ENCODE results near the gene AQP1.

Gene AQP1

GRCh38 chr7:30930621-30931020 is 19.0 kb downstream of the AQP1 start:
- H3K9me3 Mint-ChIP-seq, result no peaks in the 10 kb centered on the region
- H3K36me3 Mint-ChIP-seq (ENCODE audit: insufficient read depth), result no peaks in the 10 kb centered on the region
- H3K4me3 Mint-ChIP-seq, result no peak overlapping the region
- DNase-seq (ENCODE audit: low spot score in 2 of 2), result no peak
- no peak for ATAC-seq (replicated peaks; ENCODE audit: extremely low read depth, poor library complexity, severe bottlenecking)
- no peaks in the 10 kb centered on the region for H3K4me1 Mint-ChIP-seq
- no peak overlapping the region for H3K27ac Mint-ChIP-seq (ENCODE audit: low read depth)
- H3K27me3 Mint-ChIP-seq, result peaks cover 33% of the 10 kb centered on the region

DNA sequence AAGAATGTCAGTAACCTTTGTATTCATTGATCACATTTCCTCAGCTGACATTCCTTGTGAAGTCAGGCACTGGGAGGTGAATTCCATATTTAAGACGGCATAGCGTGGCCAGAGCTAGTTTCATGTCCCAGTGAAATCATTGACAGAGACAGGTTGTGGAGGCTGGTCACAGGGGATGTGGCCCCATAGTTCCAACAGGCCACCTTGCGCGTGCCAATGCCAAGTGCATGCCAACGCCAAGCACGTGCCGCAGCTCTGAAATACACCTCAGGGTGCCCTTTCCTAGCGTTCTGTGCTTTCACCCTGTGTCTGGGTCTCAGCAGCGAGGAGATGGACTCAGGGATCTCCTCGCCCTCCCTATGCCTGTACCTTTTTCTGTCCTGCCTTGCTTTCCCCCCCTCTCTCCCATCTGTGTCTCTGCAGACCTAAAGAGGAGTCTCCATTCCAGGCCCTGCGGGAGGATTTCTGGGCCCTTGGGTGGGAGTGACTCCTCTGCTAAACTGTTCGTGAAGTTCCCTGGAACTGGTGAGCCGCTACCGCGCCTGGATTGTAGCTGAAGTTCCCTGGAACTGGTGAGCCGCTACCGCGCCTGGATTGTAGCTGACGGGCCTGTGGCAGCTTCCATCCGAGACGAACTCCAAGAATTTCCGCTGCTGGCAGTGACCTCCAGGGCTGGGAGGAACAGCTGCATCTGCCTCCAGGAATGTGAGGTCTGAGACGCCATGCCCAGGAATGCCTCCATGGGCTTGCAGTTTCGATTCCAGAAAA is 19.7 kb downstream of the AQP1 start:
- peaks cover 35% of the 10 kb centered on the region for H3K27me3 Mint-ChIP-seq
- H3K27ac Mint-ChIP-seq (ENCODE audit: low read depth), result no peak overlapping the region
- ATAC-seq (replicated peaks; ENCODE audit: extremely low read depth, poor library complexity, severe bottlenecking), result no peak
- no peak overlapping the region for H3K4me3 Mint-ChIP-seq
- H3K9me3 Mint-ChIP-seq, result no peaks in the 10 kb centered on the region
- DNase-seq (ENCODE audit: low spot score in 2 of 2), result no peak
- no peaks in the 10 kb centered on the region for H3K36me3 Mint-ChIP-seq (ENCODE audit: insufficient read depth)
- no peaks in the 10 kb centered on the region for H3K4me1 Mint-ChIP-seq

- DNase-seq (ENCODE audit: low spot score in 2 of 2), result no peak
- Mint-ChIP-seq H3K4me1 (no peaks in the 10 kb centered on the region), H3K4me3 (no peak overlapping the region), H3K36me3 (ENCODE audit: insufficient read depth) (no peaks in the 10 kb centered on the region), H3K27ac (ENCODE audit: low read depth) (no peak overlapping the region), H3K27me3 (peaks cover 42% of the 10 kb centered on the region), H3K9me3 (no peaks in the 10 kb centered on the region)
- no peak for ATAC-seq (replicated peaks; ENCODE audit: extremely low read depth, poor library complexity, severe bottlenecking)
Measured at GRCh38 chr7:30931929-30932540, 20.4 kb downstream of the AQP1 start.

GRCh38 chr7:30932562-30932961 is 20.9 kb downstream of the AQP1 start:
- no peak for ATAC-seq (replicated peaks; ENCODE audit: extremely low read depth, poor library complexity, severe bottlenecking)
- no peaks in the 10 kb centered on the region for H3K9me3 Mint-ChIP-seq

DNA sequence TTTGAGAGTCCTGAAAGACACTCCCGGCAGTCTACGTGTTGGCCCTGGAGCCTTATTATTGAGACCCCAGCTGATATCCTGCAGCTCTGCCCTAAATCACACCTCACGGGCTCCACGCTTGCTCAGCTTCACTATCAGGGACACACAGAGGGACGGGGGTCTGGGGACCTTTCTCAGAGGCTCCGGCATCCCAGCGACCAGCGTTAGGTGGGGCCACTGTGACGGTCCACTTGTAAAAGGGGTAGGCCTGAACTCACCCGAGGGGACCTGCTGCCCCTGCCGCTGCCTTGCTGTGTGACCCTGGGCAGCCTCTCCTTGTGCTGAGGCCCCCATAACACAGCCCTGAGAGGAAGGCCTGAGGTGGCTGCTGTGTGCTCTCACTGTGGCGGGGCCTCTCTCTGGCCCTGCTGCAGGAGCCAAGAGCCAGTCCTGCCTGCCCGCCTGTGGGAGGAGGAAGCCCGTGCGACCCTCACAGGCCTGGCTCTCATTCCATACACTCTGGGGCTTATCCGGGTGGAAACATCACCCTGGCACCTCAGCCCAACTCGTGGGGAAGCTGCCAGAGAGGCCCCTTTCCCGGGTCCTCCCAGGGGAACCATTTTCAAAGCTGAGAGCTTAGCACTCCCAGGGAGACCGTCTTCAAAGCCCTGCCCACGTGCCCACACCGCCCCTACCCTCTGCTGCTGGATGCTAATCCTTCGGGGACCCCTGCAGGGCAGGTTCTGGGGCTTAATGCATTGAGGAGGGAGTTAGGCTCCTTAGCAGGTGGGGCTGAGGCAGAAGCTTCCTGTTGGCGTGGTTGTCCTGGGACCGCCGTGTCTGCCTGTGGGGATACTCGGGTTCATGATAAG is 21.7 kb downstream of the AQP1 start:
- no peaks in the 10 kb centered on the region for H3K36me3 Mint-ChIP-seq (ENCODE audit: insufficient read depth)
- H3K4me1 Mint-ChIP-seq, result no peaks in the 10 kb centered on the region
- no peaks in the 10 kb centered on the region for H3K9me3 Mint-ChIP-seq
- DNase-seq (ENCODE audit: low spot score in 2 of 2), result no peak
- H3K4me3 Mint-ChIP-seq, result no peak overlapping the region
- no peak overlapping the region for H3K27ac Mint-ChIP-seq (ENCODE audit: low read depth)
- ATAC-seq (replicated peaks; ENCODE audit: extremely low read depth, poor library complexity, severe bottlenecking), result no peak
- peaks cover 55% of the 10 kb centered on the region for H3K27me3 Mint-ChIP-seq

More at GRCh38 chr7:30932562-30932961, 20.9 kb downstream of the AQP1 start:
- Mint-ChIP-seq H3K36me3 (ENCODE audit: insufficient read depth) (no peaks in the 10 kb centered on the region), H3K27me3 (peaks cover 47% of the 10 kb centered on the region), H3K4me1 (no peaks in the 10 kb centered on the region), H3K4me3 (no peak overlapping the region), H3K27ac (ENCODE audit: low read depth) (no peak overlapping the region)
- no peak for DNase-seq (ENCODE audit: low spot score in 2 of 2)

- Mint-ChIP-seq H3K9me3 (no peaks in the 10 kb centered on the region), H3K27ac (ENCODE audit: low read depth) (no peak overlapping the region), H3K27me3 (peaks cover 54% of the 10 kb centered on the region), H3K4me1 (no peaks in the 10 kb centered on the region), H3K36me3 (ENCODE audit: insufficient read depth) (no peaks in the 10 kb centered on the region), H3K4me3 (no peak overlapping the region)
- no peak for ATAC-seq (replicated peaks; ENCODE audit: extremely low read depth, poor library complexity, severe bottlenecking)
- DNase-seq (ENCODE audit: low spot score in 2 of 2), result no peak
Measured at GRCh38 chr7:30934225-30934624, 22.6 kb downstream of the AQP1 start.

GRCh38 chr7:30934732-30935568 is 23.3 kb downstream of the AQP1 start:
- no peaks in the 10 kb centered on the region for H3K9me3 Mint-ChIP-seq
- no peak overlapping the region for H3K27ac Mint-ChIP-seq (ENCODE audit: low read depth)
- H3K4me1 Mint-ChIP-seq, result no peaks in the 10 kb centered on the region
- DNase-seq (ENCODE audit: low spot score in 2 of 2) (no peak), ATAC-seq (replicated peaks; ENCODE audit: extremely low read depth, poor library complexity, severe bottlenecking) (no peak)
- H3K27me3 Mint-ChIP-seq, result peaks cover 54% of the 10 kb centered on the region
- H3K36me3 Mint-ChIP-seq (ENCODE audit: insufficient read depth), result no peaks in the 10 kb centered on the region
- no peak overlapping the region for H3K4me3 Mint-ChIP-seq

GRCh38 chr7:30935569-30935877 is 23.9 kb downstream of the AQP1 start:
- Mint-ChIP-seq H3K4me1 (no peaks in the 10 kb centered on the region), H3K9me3 (no peaks in the 10 kb centered on the region), H3K27me3 (peaks cover 56% of the 10 kb centered on the region), H3K27ac (ENCODE audit: low read depth) (no peak overlapping the region), H3K4me3 (no peak overlapping the region), H3K36me3 (ENCODE audit: insufficient read depth) (no peaks in the 10 kb centered on the region)
- DNase-seq (ENCODE audit: low spot score in 2 of 2) (no peak), ATAC-seq (replicated peaks; ENCODE audit: extremely low read depth, poor library complexity, severe bottlenecking) (no peak)

DNA sequence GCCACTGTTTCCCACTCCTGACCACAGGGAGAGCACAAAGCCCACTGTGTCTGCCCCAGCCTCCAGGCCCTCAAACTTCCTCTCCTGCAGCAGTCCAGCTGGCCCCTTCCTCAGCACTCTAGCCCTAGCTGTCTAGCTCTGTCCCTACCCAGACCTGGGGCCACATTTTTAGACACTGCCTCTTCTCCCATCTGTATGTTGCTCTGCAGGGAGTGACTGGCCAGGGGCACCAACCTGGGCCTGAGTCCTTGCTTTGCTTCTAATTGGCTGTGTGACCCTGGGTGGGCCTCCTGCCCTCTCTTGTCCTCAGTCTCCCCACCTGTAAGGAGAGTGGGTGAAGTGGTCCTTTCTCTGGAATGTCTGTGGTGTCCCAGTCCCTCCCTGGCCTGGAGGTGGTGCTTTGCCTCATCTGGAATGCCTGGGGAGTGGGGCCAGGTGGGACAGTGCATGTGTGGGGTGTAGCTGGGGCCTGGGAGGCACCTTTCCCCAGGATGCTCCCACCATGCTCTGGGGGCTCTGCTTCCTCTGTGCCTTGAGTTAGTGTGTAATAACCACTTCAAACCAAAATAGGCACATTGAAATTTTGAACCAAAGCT is 25.1 kb downstream of the AQP1 start:
- H3K27me3 Mint-ChIP-seq, result peaks cover 68% of the 10 kb centered on the region
- DNase-seq (ENCODE audit: low spot score in 2 of 2), result no peak

DNA sequence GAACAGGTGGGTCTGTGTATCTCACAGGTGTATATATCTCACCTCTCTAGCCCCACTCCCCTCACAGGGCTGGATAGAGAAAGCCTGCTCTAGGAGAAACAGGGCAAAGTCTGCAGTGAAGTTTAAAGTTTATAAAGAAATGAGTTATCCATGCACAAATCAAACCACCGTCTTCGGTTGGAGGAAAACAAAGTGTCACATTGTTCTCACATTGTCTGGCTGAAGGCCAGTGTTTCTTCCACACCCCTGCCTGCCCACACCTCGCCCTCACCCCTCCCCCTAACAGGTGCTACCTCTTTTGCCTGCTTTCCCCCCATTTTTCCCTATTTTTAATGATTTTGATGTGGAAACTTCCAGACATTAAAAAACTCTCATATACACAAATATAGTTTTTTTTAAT is 25.8 kb downstream of the AQP1 start:
- no peak for DNase-seq (ENCODE audit: low spot score in 2 of 2)
- Mint-ChIP-seq H3K4me3 (no peak overlapping the region), H3K27ac (ENCODE audit: low read depth) (no peak overlapping the region), H3K36me3 (ENCODE audit: insufficient read depth) (no peaks in the 10 kb centered on the region), H3K4me1 (no peaks in the 10 kb centered on the region), H3K27me3 (peaks cover 75% of the 10 kb centered on the region), H3K9me3 (no peaks in the 10 kb centered on the region)
- ATAC-seq (replicated peaks; ENCODE audit: extremely low read depth, poor library complexity, severe bottlenecking), result no peak

More for the DNA sequence above, 25.1 kb downstream of the AQP1 start:
- H3K9me3 Mint-ChIP-seq, result no peaks in the 10 kb centered on the region
- H3K27ac Mint-ChIP-seq (ENCODE audit: low read depth), result no peak overlapping the region
- ATAC-seq (replicated peaks; ENCODE audit: extremely low read depth, poor library complexity, severe bottlenecking), result no peak
- H3K36me3 Mint-ChIP-seq (ENCODE audit: insufficient read depth), result no peaks in the 10 kb centered on the region
- H3K4me3 Mint-ChIP-seq, result no peak overlapping the region
- no peaks in the 10 kb centered on the region for H3K4me1 Mint-ChIP-seq

DNA sequence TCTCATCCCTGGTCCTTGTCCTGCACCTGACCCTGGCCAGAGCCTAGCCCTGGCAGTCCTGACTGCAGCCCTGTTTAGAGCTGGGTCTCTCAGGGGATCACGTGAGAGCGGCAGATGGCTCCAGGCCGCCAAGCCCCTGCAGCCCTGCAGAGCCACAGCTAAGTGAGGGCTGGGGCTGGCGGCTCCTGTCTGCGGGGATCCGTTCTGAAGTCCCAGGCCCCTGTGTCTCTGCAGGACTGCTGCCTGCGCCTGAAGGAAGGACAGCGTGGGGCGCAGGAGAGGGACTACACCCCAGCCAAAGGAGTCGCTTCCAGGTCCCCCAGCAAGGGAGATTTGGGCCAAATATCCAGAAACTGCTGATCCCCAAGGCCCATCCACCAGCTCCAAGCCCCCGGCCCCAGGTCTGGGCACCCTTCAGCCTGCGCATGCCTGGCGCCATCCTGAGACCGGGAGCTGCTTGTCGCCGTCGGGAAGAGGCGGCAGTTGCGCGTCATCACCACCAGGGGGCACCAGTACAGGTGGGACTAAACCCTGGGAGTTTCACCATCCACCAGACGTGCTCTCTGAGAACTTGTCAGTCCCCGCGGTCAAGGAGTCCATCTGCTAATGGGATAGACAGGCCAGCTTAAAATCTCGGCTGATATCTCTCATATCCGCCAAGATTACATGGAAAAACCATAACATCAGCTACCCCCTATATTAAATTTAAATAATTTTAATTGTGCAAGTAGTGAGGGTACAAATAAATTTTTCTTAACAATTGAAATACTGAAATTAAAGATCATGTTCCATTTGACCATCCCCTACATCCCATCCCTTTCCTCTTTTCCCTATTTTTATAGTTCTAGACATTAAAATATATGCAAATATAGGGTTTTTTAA is 27.0 kb downstream of the AQP1 start:
- DNase-seq (ENCODE audit: low spot score in 2 of 2) (peak in 1 of 2 donors; percentile 38), ATAC-seq (replicated peaks; ENCODE audit: extremely low read depth, poor library complexity, severe bottlenecking) (no peak)
- peaks cover 88% of the 10 kb centered on the region for H3K27me3 Mint-ChIP-seq
- no peak overlapping the region for H3K27ac Mint-ChIP-seq (ENCODE audit: low read depth)
- no peaks in the 10 kb centered on the region for H3K9me3 Mint-ChIP-seq
- H3K4me3 Mint-ChIP-seq, result no peak overlapping the region
- no peaks in the 10 kb centered on the region for H3K36me3 Mint-ChIP-seq (ENCODE audit: insufficient read depth)
- H3K4me1 Mint-ChIP-seq, result no peaks in the 10 kb centered on the region
